ENCODE results near the gene TP53I13.

TP53I13 gene

DNA sequence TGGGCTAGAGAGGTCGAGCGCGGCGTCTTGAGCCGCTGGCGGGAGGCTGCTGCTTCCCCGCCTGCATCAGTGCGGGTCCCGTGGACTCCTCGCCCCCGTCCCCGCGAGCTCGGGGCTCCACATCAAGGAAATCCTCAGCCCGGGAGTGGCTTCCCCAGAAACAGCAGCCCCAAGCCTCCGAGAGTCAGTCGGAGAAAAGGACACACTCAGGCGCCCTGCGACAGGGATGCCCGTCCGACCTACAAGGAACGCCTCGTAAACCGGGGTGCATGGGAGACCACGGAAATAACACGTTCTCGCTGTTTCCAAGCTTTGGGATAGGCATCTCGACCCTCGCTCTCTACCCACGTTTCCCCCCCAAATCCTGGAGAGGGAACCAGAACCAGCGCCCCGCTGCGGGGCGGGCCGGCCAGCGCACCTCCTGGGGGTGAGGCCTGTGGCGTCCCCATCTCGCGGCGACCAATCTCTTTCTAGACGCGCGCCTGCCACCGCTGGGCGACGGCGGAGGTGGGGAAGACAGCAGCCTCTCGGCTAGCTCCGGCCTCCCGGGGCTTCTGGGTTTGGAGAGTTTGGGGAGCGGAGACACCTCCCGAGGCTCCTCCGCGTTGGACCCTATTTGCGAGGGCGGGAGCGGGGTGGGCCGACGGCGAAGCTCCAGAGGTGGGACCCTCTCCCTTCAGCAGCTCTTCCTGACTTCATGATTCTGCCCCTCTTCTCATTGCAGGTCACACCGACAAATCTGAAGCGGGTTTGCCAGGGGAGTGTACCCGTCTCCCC, 759 bp upstream of the TP53I13 start:
- peak; percentile 72 for DNase-seq

DNA sequence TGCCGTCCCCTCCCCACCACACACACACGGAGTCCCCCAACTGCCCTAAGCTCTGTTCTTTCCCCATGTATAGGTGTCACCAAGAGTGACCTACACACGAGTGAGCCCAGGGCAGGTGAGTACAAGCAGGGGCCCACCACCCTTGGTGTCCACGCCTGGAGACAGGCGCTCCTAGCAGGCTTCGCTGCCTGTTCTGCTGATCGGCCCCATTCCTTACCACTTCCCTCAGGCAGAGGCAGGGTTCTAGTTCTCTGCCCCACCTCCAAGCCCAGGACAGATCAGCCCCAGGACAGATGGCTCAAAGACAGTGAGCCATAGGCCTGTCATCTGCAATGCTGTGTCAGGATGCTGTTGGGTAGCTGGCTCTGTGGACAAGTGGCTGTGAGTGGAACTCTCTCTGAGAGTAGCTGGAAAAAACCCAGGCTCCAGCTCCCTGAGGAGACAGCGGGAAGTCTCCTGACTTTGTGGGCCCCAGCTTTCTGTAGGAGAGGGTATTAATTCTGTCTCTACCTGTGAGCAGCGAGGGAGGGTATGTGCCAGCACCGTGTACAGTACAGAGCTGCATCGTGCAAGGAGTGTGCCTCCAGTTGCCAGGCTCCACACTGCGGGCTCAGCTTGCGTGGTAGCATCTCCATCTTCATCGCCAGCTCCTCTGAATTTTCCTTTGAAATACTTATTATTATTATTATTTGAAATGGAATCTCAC, 897 bp downstream of the TP53I13 start:
- no peak for DNase-seq

DNA sequence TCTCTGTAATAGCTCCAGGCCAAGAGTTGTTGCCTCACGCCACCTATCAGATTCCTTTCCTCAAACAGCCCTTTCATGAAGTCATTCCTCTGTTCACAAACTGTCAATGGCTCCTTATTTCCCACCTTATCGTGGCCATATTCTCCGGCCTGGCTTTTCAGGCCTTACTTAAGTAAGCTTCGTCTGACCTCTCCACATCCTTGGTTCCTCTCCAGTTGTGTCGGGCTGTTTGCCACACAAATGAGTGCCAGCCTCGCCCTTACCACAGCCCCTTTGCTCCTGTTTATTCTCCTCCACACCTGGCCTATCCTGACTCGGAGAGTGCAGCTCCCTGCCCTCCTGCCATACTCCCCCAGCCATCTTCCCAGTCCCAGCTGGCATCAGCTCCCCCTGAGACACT, 2.0 kb downstream of the TP53I13 start:
- no peak for DNase-seq

DNA sequence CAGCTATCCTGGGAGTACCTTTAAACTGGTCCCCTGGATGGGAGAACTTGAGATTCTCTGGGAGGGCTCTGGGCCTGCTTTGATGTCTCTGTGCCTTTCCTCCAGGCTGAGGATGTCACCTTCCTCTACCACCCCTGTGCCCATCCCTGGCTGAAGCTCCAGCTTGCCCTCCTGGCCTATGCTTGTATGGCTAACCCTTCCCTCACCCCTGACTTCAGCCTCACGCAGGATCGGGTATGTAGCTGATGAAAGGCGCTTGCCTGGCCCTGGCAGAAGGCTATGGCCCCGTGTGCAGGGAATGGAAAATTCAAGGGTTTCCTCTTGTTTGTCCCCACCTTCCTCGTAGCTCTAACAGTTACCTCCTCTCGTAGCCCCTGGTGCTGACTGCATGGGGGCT, 3.0 kb downstream of the TP53I13 start:
- DNase-seq: no peak

GRCh38 chr17:29571883-29572681, 3.6 kb downstream of the TP53I13 start:
- no peak for DNase-seq

- DNase-seq: peak; percentile 44
Observed at GRCh38 chr17:29572691-29573557, 4.4 kb downstream of the TP53I13 start.

GRCh38 chr17:29573558-29573869, 5.0 kb downstream of the TP53I13 start:
- DNase-seq: no peak

GRCh38 chr17:29573871-29574731, 5.6 kb downstream of the TP53I13 start:
- no peak for DNase-seq

- DNase-seq: no peak
Observed at GRCh38 chr17:29574732-29575510, 6.4 kb downstream of the TP53I13 start.

GRCh38 chr17:29575511-29576213, 7.2 kb downstream of the TP53I13 start:
- no peak for DNase-seq

DNA sequence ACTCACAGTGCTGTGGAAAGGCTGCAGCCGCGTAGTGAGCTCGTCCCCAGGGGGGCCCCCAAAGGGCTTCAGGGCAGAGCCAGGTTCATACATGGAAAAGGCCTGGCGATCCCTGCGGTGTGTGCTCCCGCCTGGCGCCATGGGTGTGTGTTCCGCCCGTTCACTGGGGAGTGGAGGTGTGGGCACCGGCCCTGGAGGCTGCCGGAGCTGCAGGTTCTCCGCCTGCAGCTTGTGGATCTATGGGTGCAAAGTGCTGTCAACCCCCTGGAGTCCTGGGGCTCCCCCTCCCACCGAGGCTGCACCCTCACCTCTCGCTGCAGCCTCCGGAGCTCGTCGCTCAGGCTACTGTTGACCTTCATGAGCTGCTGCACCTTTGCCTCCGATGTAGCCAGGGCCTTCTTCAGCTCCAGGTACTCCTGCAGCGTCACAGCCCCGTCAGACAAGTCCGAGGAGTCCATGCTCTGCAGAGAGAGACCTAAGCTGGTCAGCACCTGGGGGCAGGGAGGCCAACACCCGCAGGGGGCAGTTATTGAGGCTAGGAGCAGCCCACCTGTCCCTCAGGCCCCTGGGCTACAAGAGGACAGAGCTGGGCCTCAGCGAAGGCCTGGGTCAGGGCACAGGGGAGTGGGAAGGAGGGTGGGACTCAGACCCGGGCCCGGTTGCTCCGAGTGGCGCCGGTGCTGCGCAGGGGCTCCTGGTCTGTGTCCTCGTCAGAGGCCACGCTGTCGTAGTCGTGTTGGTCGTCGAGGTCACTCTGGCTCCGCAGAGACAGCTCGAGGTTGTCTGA, 7.9 kb downstream of the TP53I13 start:
- DNase-seq: no peak

DNA sequence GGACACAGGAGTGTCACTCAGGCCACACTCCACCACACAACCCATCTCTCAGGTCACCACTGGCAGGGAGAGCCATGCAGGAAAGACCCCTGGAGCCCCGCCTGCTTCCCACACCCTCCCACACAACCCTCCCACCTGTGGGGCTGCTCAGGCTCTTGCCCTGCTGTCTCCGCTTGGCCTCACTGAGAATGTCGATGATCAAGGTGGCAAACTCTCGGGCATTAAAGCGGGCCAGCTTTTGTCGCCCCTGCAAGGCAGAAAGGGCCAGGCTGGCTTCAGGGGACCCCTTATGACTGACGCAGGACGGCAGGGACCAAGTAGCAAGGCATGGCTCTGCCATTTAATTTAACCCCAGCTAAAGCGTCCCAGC, 8.5 kb downstream of the TP53I13 start:
- DNase-seq: no peak

- DNase-seq: no peak
Observed at GRCh38 chr17:29577385-29578211, 9.1 kb downstream of the TP53I13 start.

DNA sequence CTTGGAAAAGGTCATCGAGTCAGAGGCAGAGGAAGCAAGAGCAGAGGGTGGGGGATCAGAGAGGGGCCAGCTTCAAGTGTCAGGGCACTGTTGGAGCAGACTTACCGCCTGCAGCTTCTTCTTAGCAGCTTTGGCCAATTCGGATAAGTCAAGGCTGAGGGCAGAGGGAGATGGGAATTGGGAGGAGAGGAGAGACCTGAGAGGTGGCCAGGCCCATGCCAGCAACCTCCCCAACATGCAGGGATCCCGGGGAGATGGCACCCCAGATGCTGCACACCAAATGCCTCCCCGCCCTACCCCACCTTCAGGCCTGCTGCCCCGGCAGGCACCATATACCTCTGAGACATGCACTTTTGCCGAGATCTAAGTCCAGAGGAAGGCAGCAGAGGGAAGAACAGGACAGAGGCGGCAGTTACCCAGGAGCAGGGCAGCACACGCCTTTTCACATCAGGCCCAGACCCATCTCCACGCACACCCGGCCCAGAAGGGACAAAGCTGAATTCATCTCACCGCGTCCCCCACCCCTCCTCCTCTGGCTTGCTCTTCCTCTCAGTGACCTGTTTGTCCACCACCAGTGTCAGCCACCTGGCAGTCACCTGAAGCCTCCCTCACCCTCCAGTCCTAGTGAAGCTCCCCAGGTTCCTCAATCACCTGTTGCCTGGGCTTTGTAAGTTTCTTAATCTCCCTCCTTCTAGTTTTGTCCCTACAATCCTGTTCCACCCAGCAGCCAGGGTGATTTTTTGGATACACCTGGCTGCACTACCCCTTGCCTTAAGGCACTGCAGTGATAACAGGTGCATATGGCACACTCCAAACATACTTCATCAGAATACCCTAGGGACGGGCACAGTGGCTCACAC, 10.4 kb downstream of the TP53I13 start:
- DNase-seq: no peak

DNA sequence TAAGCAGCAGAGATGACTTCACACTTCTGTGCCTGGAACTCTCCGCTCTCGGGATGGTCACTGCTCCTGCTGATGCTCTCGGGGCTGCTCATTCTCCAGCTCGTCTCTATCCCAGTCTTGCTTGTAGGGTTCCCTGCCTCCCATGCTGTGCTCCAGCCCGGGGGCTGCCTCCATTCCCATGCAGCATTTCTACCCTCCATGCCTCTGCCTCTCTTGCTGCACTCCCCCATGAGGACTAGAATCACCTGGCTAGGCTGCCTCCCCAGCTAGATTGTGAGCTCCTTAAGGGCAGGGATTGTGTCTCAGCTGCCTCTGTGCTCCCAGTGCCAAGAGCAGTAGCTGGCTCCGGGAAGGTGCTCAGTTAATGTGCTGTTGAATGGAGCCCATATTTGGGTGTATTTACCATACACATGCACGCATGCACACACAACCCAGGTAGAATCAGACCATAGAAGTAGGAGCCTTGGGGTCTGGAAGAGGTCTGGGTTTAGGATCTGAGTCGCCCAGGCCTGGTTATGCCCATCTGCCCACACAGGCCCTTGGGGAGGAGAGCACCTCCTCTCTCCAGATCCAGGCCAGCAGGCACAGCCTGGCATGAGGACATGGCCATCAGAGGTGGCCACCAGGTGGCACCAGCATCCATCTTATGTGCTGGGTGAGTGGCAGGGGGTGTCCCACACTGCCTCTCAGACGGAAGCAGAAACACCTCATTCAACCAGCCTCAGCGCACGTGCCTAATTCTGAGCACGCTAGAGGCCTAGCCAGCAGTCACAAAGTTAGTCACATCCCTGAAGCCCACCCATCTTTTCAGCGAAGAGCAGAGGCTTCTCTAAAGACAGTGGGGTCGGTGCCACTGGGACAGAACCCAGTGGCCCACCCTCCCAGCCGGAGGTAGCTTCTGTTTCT, 11.6 kb downstream of the TP53I13 start:
- peak; percentile 84 for DNase-seq

GRCh38 chr17:29581583-29582253, 13.2 kb downstream of the TP53I13 start:
- no peak for DNase-seq
